Transverse colon (tissue), 4 donors: ENCODE data around the gene SLC31A2. TPM values are rescaled to one million over a fixed set of nuclear protein-coding genes. Genes with fewer than 3 reads are reported as not detected.
A peak's percentile ranks its signal among the peaks of the same experiment; 100 is the strongest.
"Not testable (repeated sequence)": the region's sequence is repeated elsewhere in the genome, so short reads cannot be mapped to it uniquely, and the experiment has no call there.

Experiments
- DNase-seq: peaks from one replicate; pipeline ENCODE4 v3.0.0-alpha.2; 2019
- H3K27ac ChIP-seq, 4 donors: fragments of 200-600 bp; sonication (generic); 2 replicates each; pipeline ENCODE4 v1.5.1; 2016 to 2018; ENCODE audit warnings: inconsistent platforms in 4 of 4
- H3K27me3 ChIP-seq: fragments of 200-600 bp; sonication (generic); 2 replicates; pipeline ENCODE4 v1.5.1; 2017; ENCODE audit warnings: inconsistent platforms
- H3K36me3 ChIP-seq, 4 donors: fragments of 200-600 bp; sonication (generic); 2 replicates each; pipeline ENCODE4 v1.5.1; 2017 to 2019; ENCODE audit warnings: inconsistent platforms in 4 of 4
- H3K4me1 ChIP-seq, 4 donors: fragments of 200-600 bp; sonication (generic); 2 replicates each; pipeline ENCODE4 v1.5.1; 2017 to 2020; ENCODE audit warnings: inconsistent platforms in 4 of 4
- H3K4me3 ChIP-seq, 4 donors: fragments of 200-600 bp; sonication (generic); 1 replicate in 1 of 4; 2 replicates in 3 of 4; pipeline versions ENCODE4 v1.5.1 to v1.6.1; 2017 to 2019; ENCODE audit warnings: inconsistent platforms in 4 of 4
- H3K9me3 ChIP-seq, 2 donors: fragments of 200-600 bp; sonication (generic); 2 replicates each; pipeline ENCODE4 v1.5.1; 2017 to 2019; ENCODE audit warnings: inconsistent platforms in 2 of 2
- CTCF ChIP-seq, 5 experiments: fragments of 200-600 bp in 3 of 5; fragments of 450-650 bp in 2 of 5; sonication (generic) in 3 of 5; IDR thresholded peaks; 1 replicate in 2 of 5; 2 replicates in 3 of 5; pipeline ENCODE4 v1.5.1; 2016 to 2017; ENCODE audit warnings: antibody characterized with exemption in 5 of 5, inconsistent platforms in 3 of 5, mild to moderate bottlenecking in 2 of 5, moderate library complexity in 1 of 5
- EP300 ChIP-seq: sonication (generic); formaldehyde crosslinking; IDR thresholded peaks from one replicate; pipeline ENCODE4 v1.6.1; 2017; ENCODE audit warnings: antibody characterized with exemption, low read depth
- POLR2A ChIP-seq: fragments of 450-650 bp; IDR thresholded peaks from one replicate; pipeline ENCODE4 v1.6.1; 2016; ENCODE audit warnings: antibody characterized with exemption, mild to moderate bottlenecking, moderate library complexity
- POLR2AphosphoS5 ChIP-seq, 3 donors: sonication (generic); formaldehyde crosslinking; IDR thresholded peaks; one replicate each; pipeline ENCODE4 v1.6.1; 2016; ENCODE audit warnings: antibody characterized with exemption in 3 of 3
- WGBS, 2 donors: methylation state at CpG; one replicate each; pipeline ENCODE4 v1.1.5; 2018; ENCODE audit warnings: low coverage in 1 of 2; 5-methylcytosine and 5-hydroxymethylcytosine counted together
- in situ Hi-C, 4 donors: fragments of 200-750 bp; cut with MboI; loops; one replicate each; pipeline versions ENCODE4 v1.15.0 to v1.15.1; 2017; ENCODE audit warnings: low sequenced_read_pairs in 3 of 4, low pct_ligation_motif_present in 1 of 4, low pct_unique_long_range_greater_than_20kb in 1 of 4
- intact Hi-C: fragments of 100-400 bp; cut with DNase I; formaldehyde crosslinking; loops from one replicate; pipeline ENCODE4 v1.15.1; 2023; ENCODE audit warnings: low total_unique reads
- total RNA-seq, 4 donors: library from RNA; depleted of rRNA; stranded (reverse); fragments of >200 nt; gene quantifications; one replicate each; pipeline ENCODE4 v1.1.0, GENCODE V29; 2016

SLC31A2 gene
- 10 to 100 TPM in 3 of 4 donors, 1 to 10 TPM in 1; 4.4 to 81.6 (median 40.3) TPM for total RNA-seq

- Histone ChIP-seq H3K4me1 (peaks cover 3 to 22% (median 12%) of the 10 kb centered on the region in 4 donors), H3K27ac (peak within 1 kb of the TSS; percentile 83 to 88 (median 88)), H3K27me3 (peaks cover 3% of the 10 kb centered on the region), H3K36me3 (no peaks in the 10 kb centered on the region), H3K9me3 (no peaks in the 10 kb centered on the region), H3K4me3 (peak within 1 kb of the TSS; percentile 92 to 98 (median 94))
- in situ Hi-C loops (no loop called here), intact Hi-C loops (no loop called here)
- DNase-seq, result peak; percentile 92
- 0 to 5% methylated on average over 2 to 82 of the region's 87 CpGs for WGBS, 2 donors
- TF ChIP-seq POLR2A (peak; percentile 80), EP300 (no peak), POLR2AphosphoS5 (IDR thresholded peaks at IDR 0.05) (peak; percentile 81 to 90 (median 85)), CTCF (IDR thresholded peaks at IDR 0.05) (peak in 3 of 5 experiments; percentile 12 to 33 (median 30))
Observed at GRCh38 chr9:113150670-113151611, at the start of gene SLC31A2. TSS of gene SLC31A2 (plus strand) at chr9:113151007. CDS start at chr9:113151075, 68 bp downstream.

GRCh38 chr9:113105345-113105744 is 45.5 kb upstream of the SLC31A2 start:
- H3K36me3 ChIP-seq, H3K4me1 ChIP-seq, H3K27me3 ChIP-seq, H3K9me3 ChIP-seq, H3K27ac ChIP-seq, H3K4me3 ChIP-seq, DNase-seq, intact Hi-C loops: not testable (repeated sequence)
- no CpG with 5 or more reads among the region's 6 CpGs for WGBS, 2 donors
- in situ Hi-C loops, result loop anchor here in 1 of 4 donors (25.0 kb wide), 1 partner anchor 193 kb away; no protein-coding TSS in a partner anchor

- H3K27me3 ChIP-seq, H3K4me3 ChIP-seq, H3K36me3 ChIP-seq, H3K9me3 ChIP-seq, DNase-seq, H3K4me1 ChIP-seq, H3K27ac ChIP-seq, intact Hi-C loops: not testable (repeated sequence)
- 4% methylated on average over 12 of the region's 56 CpGs; no CpG with 5 or more reads in 1 of the 2 donors for WGBS, 2 donors
- in situ Hi-C loops, result loop anchor here in 1 of 4 donors (25.0 kb wide), 1 partner anchor 199 kb away; no protein-coding TSS in a partner anchor
- TF ChIP-seq CTCF (IDR thresholded peaks at IDR 0.05), result peak; percentile 29 to 86 (median 44)
Observed at GRCh38 chr9:113111065-113111951, 39.5 kb upstream of the SLC31A2 start.

GRCh38 chr9:113112706-113113510 is 37.9 kb upstream of the SLC31A2 start:
- in situ Hi-C loops, result loop anchor here in 1 of 4 donors (25.0 kb wide), 1 partner anchor 201 kb away; no protein-coding TSS in a partner anchor
- WGBS, 2 donors, result 1% methylated on average over 16 of the region's 54 CpGs; no CpG with 5 or more reads in 1 of the 2 donors
- intact Hi-C loops, H3K27ac ChIP-seq, H3K36me3 ChIP-seq, H3K27me3 ChIP-seq, H3K4me1 ChIP-seq, H3K4me3 ChIP-seq, H3K9me3 ChIP-seq, DNase-seq: not testable (repeated sequence)
- TF ChIP-seq CTCF (IDR thresholded peaks at IDR 0.05), result peak in 3 of 5 experiments; percentile 26 to 69 (median 62)

- H3K4me1 ChIP-seq, H3K27ac ChIP-seq, H3K36me3 ChIP-seq, H3K27me3 ChIP-seq, DNase-seq, intact Hi-C loops, H3K9me3 ChIP-seq, H3K4me3 ChIP-seq: not testable (repeated sequence)
- in situ Hi-C loops, result loop anchor here in 1 of 4 donors (25.0 kb wide), 1 partner anchor 207 kb away; no protein-coding TSS in a partner anchor
- WGBS, 2 donors, result no CpG with 5 or more reads among the region's 6 CpGs
Observed at GRCh38 chr9:113118829-113119228, 32.0 kb upstream of the SLC31A2 start.
